Measurements from ENCODE around the gene LSAMP. TPM values are rescaled to one million over a fixed set of nuclear protein-coding genes. Genes with fewer than 3 reads are reported as not detected.

LSAMP gene
- total and polyA plus RNA-seq, 2 donors (not counting 1 experiment from before 2014, with no cell fraction given), result not detected

DNA sequence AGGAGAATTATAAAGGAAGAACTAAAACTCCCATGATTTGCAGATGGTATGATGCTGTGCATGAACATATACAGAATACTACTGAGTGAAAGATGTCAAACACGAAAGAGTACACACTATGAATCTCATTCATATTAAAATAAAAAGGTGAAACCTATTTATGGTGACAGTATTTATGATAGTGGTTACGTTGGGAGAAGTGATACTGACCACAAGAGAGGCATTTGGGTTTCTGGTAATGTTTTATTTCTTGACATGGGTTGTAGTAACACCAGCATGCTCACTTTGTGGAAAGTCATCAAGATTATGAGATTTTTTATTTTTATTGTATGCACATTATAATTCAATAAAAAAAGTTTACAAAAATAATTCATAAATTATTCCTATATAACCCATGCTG, 498.0 kb downstream of the LSAMP start:
- Histone ChIP-seq H3K4me2 (replicated peaks; ENCODE audit: low read depth, low read length, poor library complexity, severe bottlenecking) (no peak overlapping the region), H3K27ac (ENCODE audit: low read length in 2 of 2) (no peak overlapping the region), H3K9ac (ENCODE audit: low read length) (no peak overlapping the region), H3K27me3 (replicated peaks in 1 of 4; ENCODE audit: control extremely low read depth in 1 of 4, control insufficient read depth in 3 of 4, insufficient read depth in 4 of 4, low read length in 3 of 4) (peaks cover 0 to 7% (median 0%) of the 10 kb centered on the region in 4 experiments), H3K9me3 (ENCODE audit: control extremely low read depth in 1 of 3, control insufficient read depth in 2 of 3, insufficient read depth in 1 of 3, low read length in 2 of 3) (no peaks in the 10 kb centered on the region), H4K20me1 (ENCODE audit: control insufficient read depth, insufficient read depth, low read length, poor library complexity, severe bottlenecking) (no peaks in the 10 kb centered on the region), H3K4me3 (ENCODE audit: control extremely low read depth in 1 of 5, extremely low read depth in 1 of 5, insufficient read depth in 1 of 5, low read depth in 2 of 5, low read length in 4 of 5) (no peak overlapping the region), H3K4me1 (ENCODE audit: control insufficient read depth in 2 of 2, insufficient read depth in 2 of 2, low read length in 2 of 2) (no peaks in the 10 kb centered on the region), H3K36me3 (replicated peaks in 1 of 2; ENCODE audit: control extremely low read depth in 1 of 2, control insufficient read depth in 1 of 2, extremely low read depth in 1 of 2, insufficient read depth in 2 of 2, low read length in 1 of 2) (no peaks in the 10 kb centered on the region), H2AFZ (ENCODE audit: insufficient read depth, low read depth, low read length, poor library complexity, severe bottlenecking) (no peak overlapping the region), H3K79me2 (ENCODE audit: control insufficient read depth, insufficient read depth, low read length) (no peaks in the 10 kb centered on the region)
- DNase-seq (no peak), ATAC-seq (ENCODE audit: low read depth) (no peak)
- 0% methylated on average over 1 of the region's 2 CpGs for WGBS (ENCODE audit: insufficient coverage)
- CTCF ChIA-PET, result no interaction called here
- POLR2A ChIA-PET, result no interaction called here
- TF ChIP-seq EZH2 (IDR thresholded peaks at IDR 0.05; ENCODE audit: borderline replicate concordance, insufficient read depth, low read depth, low read length, poor library complexity, severe bottlenecking), result no peak
- TF ChIP-seq, protein P1, sequence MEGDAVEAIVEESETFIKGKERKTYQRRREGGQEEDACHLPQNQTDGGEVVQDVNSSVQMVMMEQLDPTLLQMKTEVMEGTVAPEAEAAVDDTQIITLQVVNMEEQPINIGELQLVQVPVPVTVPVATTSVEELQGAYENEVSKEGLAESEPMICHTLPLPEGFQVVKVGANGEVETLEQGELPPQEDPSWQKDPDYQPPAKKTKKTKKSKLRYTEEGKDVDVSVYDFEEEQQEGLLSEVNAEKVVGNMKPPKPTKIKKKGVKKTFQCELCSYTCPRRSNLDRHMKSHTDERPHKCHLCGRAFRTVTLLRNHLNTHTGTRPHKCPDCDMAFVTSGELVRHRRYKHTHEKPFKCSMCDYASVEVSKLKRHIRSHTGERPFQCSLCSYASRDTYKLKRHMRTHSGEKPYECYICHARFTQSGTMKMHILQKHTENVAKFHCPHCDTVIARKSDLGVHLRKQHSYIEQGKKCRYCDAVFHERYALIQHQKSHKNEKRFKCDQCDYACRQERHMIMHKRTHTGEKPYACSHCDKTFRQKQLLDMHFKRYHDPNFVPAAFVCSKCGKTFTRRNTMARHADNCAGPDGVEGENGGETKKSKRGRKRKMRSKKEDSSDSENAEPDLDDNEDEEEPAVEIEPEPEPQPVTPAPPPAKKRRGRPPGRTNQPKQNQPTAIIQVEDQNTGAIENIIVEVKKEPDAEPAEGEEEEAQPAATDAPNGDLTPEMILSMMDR (IDR thresholded peaks at IDR 0.05), result no peak
- intact Hi-C loops (cut with micrococcal nuclease), result no loop called here
- no peak overlapping the region for H3K4me3 Mint-ChIP-seq
- peaks cover 17% of the 10 kb centered on the region for H3K27me3 Mint-ChIP-seq
- no peak overlapping the region for H3K27ac Mint-ChIP-seq
- peaks cover 4% of the 10 kb centered on the region for H3K4me1 Mint-ChIP-seq
- H3K9me3 Mint-ChIP-seq (ENCODE audit: insufficient read depth), result no peaks in the 10 kb centered on the region

- CTCF ChIA-PET, result no interaction called here
- no peak overlapping the region for H3K4me2 ChIP-seq (replicated peaks; ENCODE audit: low read depth, low read length, poor library complexity, severe bottlenecking)
- Mint-ChIP-seq H3K27me3 (peaks cover 17% of the 10 kb centered on the region), H3K9me3 (ENCODE audit: insufficient read depth) (no peaks in the 10 kb centered on the region), H3K27ac (no peak overlapping the region), H3K4me1 (peaks cover 4% of the 10 kb centered on the region), H3K4me3 (no peak overlapping the region)
- no peaks in the 10 kb centered on the region for H4K20me1 ChIP-seq (ENCODE audit: control insufficient read depth, insufficient read depth, low read length, poor library complexity, severe bottlenecking)
- 50% methylated on average over 1 of the region's 3 CpGs for WGBS (ENCODE audit: insufficient coverage)
- no peak overlapping the region for H3K4me3 ChIP-seq (ENCODE audit: control extremely low read depth in 1 of 5, extremely low read depth in 1 of 5, insufficient read depth in 1 of 5, low read depth in 2 of 5, low read length in 4 of 5)
- no peak overlapping the region for H3K9ac ChIP-seq (ENCODE audit: low read length)
- H2AFZ ChIP-seq (ENCODE audit: insufficient read depth, low read depth, low read length, poor library complexity, severe bottlenecking), result no peak overlapping the region
- intact Hi-C loops (cut with micrococcal nuclease), result no loop called here
- ATAC-seq (ENCODE audit: low read depth) (no peak), DNase-seq (no peak)
- H3K79me2 ChIP-seq (ENCODE audit: control insufficient read depth, insufficient read depth, low read length), result no peaks in the 10 kb centered on the region
- TF ChIP-seq, protein P1 (IDR thresholded peaks at IDR 0.05), result no peak
- TF ChIP-seq EZH2 (IDR thresholded peaks at IDR 0.05; ENCODE audit: borderline replicate concordance, insufficient read depth, low read depth, low read length, poor library complexity, severe bottlenecking), result no peak
- POLR2A ChIA-PET, result no interaction called here
- H3K27me3 ChIP-seq (replicated peaks in 1 of 4; ENCODE audit: control extremely low read depth in 1 of 4, control insufficient read depth in 3 of 4, insufficient read depth in 4 of 4, low read length in 3 of 4), result peaks cover 0 to 7% (median 0%) of the 10 kb centered on the region in 4 experiments
- H3K9me3 ChIP-seq (ENCODE audit: control extremely low read depth in 1 of 3, control insufficient read depth in 2 of 3, insufficient read depth in 1 of 3, low read length in 2 of 3), result peaks cover 0 to 3% (median 0%) of the 10 kb centered on the region in 3 donors
- H3K27ac ChIP-seq (ENCODE audit: low read length in 2 of 2), result no peak overlapping the region
- H3K4me1 ChIP-seq (ENCODE audit: control insufficient read depth in 2 of 2, insufficient read depth in 2 of 2, low read length in 2 of 2), result no peaks in the 10 kb centered on the region
- no peaks in the 10 kb centered on the region for H3K36me3 ChIP-seq (replicated peaks in 1 of 2; ENCODE audit: control extremely low read depth in 1 of 2, control insufficient read depth in 1 of 2, extremely low read depth in 1 of 2, insufficient read depth in 2 of 2, low read length in 1 of 2)
Measured at GRCh38 chr3:115943579-115943978, 501.7 kb downstream of the LSAMP start.
